ACC112 (cell line): ENCODE results near the gene GSG1L.
"Not testable (repeated sequence)": the region's sequence is repeated elsewhere in the genome, so short reads cannot be mapped to it uniquely, and the experiment has no call there.

Experiments
- H2AFZ ChIP-seq: fragments of 200-600 bp; sonication (generic); one replicate; pipeline ENCODE4 v1.6.0; 2017; ENCODE audit warnings: antibody characterized with exemption, low read length; ENCODE audit not compliant: unreplicated experiment
- H3K27ac ChIP-seq: fragments of 200-600 bp; sonication (generic); 2 replicates; pipeline ENCODE4 v1.5.1; 2014; ENCODE audit warnings: low read depth, mild to moderate bottlenecking, antibody characterized with exemption, low read length, moderate library complexity
- H3K27me3 ChIP-seq: fragments of 200-600 bp; sonication (generic); 2 replicates; pipeline ENCODE4 v1.6.1; 2014; ENCODE audit warnings: mild to moderate bottlenecking, antibody characterized with exemption, low read length, moderate library complexity, mixed read lengths; ENCODE audit not compliant: insufficient read depth
- H3K36me3 ChIP-seq: fragments of 200-600 bp; sonication (generic); 2 replicates; pipeline ENCODE4 v1.6.1; 2016; ENCODE audit warnings: mild to moderate bottlenecking, antibody characterized with exemption, low read length, moderate library complexity, mixed read lengths; ENCODE audit not compliant: insufficient read depth
- H3K4me1 ChIP-seq: fragments of 200-600 bp; sonication (generic); one replicate; pipeline ENCODE4 v1.6.1; 2016; ENCODE audit warnings: low read length, mixed read lengths; ENCODE audit not compliant: insufficient read depth, unreplicated experiment, control insufficient read depth
- H3K4me3 ChIP-seq: fragments of 200-600 bp; sonication (generic); 2 replicates; pipeline ENCODE4 v1.5.1; 2014; ENCODE audit warnings: mild to moderate bottlenecking, low read depth, low read length
- H3K79me2 ChIP-seq: fragments of 200-600 bp; sonication (generic); one replicate; pipeline ENCODE4 v1.6.0; 2016; ENCODE audit warnings: low read length; ENCODE audit not compliant: control insufficient read depth, unreplicated experiment, insufficient read depth

The GSG1L gene

DNA sequence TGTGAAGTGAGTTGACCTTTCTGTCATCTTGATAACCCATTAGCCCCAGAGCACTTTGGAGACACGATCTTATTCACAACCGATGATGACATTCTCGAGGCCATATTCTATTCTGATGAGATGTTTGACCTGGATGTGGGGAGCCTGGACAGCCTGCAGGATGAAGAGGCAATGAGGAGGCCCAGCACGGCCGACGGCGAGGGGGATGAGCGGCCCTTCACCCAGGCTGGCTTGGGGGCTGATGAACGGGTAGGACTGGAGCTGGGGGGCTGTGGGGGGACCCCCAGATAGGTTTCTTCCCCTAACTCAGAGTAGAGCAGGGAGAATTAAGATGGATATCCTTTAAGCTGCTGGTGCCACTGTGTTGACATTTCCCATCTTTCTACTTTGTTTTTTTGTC, 311.8 kb downstream of the GSG1L start:
- H3K36me3 ChIP-seq = no peaks in the 10 kb centered on the region
- no peak overlapping the region for H2AFZ ChIP-seq
- H3K27ac ChIP-seq = no peak overlapping the region
- H3K27me3 ChIP-seq = no peaks in the 10 kb centered on the region
- no peak overlapping the region for H3K4me3 ChIP-seq
- no peaks in the 10 kb centered on the region for H3K4me1 ChIP-seq
- no peaks in the 10 kb centered on the region for H3K79me2 ChIP-seq

DNA sequence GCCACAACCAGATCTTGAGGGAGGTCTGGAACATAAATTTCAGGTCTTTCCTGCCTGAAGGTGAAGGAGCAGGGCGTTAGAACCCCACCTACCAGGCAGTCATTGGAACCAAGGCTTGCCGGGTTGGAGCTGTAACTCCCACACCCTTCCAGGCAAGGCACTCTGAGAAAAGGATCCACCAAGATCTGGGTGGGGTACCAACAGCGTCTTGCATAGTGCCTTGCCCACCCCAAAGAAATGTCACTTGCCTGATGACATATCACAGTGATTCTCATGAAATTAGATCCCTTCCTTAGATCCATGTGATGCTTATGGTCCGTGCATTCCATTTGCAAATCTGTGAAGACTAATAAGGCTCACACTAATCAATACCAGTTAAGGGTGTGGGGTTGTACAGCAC, 312.3 kb downstream of the GSG1L start:
- Histone ChIP-seq H3K4me1 (no peaks in the 10 kb centered on the region), H3K27ac (no peak overlapping the region), H2AFZ (no peak overlapping the region), H3K4me3 (no peak overlapping the region), H3K79me2 (no peaks in the 10 kb centered on the region), H3K36me3 (no peaks in the 10 kb centered on the region), H3K27me3 (no peaks in the 10 kb centered on the region)

DNA sequence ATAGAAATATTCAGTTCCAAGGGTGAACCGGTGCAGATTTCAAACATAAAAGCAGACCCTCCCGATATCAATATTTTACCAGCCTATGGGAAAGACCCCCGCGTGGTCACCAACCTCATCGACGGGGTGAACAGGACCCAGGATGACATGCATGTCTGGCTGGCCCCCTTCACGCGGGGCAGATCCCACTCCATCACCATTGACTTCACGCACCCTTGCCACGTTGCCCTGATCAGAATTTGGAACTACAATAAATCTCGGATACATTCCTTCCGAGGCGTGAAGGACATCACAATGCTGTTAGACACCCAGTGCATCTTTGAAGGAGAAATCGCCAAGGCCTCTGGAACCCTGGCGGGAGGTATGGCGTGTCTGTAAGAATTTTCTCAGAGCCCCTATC, 313.6 kb downstream of the GSG1L start:
- H3K4me1 ChIP-seq = no peaks in the 10 kb centered on the region
- no peaks in the 10 kb centered on the region for H3K27me3 ChIP-seq

DNA sequence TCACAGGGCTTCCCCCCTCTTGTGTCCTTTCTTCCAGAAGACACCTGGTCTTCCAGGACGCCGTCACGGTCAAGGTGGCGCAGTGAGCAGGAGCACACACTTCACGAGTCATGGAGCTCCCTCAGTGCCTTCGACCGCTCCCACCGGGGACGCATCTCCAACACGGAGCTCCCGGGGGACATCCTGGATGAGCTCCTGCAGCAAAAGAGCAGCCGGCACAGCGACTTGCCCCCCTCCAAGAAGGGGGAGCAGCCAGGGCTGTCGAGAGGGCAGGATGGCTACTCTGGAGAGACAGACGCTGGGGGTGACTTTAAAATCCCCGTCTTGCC, 314.0 kb downstream of the GSG1L start:
- no peak overlapping the region for H3K4me3 ChIP-seq
- no peaks in the 10 kb centered on the region for H3K27me3 ChIP-seq
- H3K4me1 ChIP-seq = no peaks in the 10 kb centered on the region
- no peak overlapping the region for H3K27ac ChIP-seq
- H2AFZ ChIP-seq = no peak overlapping the region
- H3K79me2 ChIP-seq = no peaks in the 10 kb centered on the region
- H3K36me3 ChIP-seq = no peaks in the 10 kb centered on the region

More for the DNA sequence above, 313.6 kb downstream of the GSG1L start:
- Histone ChIP-seq H3K36me3 (no peaks in the 10 kb centered on the region), H2AFZ (no peak overlapping the region), H3K27ac (no peak overlapping the region), H3K79me2 (no peaks in the 10 kb centered on the region), H3K4me3 (no peak overlapping the region)

DNA sequence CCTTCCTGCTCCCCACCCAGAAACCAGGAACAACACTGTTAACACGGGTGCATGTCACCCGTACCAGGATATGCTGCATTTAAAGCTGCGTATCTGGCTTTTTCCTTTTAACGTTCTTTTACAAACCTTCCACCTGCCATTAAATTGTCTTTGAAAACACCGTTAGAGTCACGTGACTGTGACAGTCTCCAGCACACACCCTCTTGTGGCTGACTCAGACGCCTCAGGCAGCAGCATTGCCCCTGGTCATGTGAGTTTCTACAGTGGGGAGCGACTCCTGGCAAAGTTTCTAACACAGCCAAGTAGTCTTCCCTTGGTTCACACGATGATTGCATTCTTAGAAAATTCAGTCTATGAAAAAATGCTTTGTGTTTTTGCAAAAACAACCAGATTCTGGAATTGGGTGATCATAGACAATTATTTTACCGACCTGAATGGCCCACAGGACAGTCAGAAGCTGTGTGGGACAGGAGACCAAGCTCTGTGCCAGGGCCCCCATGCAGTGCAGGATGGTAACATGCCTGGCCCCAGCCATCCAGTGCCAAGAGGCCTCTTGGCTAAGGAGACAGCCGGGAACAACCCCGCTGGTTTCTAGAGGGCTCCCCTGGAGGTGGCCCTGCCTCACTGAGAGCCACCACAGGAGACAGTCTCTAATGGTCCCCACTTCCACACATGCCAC, 314.5 kb downstream of the GSG1L start:
- no peak overlapping the region for H3K4me3 ChIP-seq
- H3K27me3 ChIP-seq = no peaks in the 10 kb centered on the region
- H3K36me3 ChIP-seq = no peaks in the 10 kb centered on the region
- no peaks in the 10 kb centered on the region for H3K4me1 ChIP-seq
- no peaks in the 10 kb centered on the region for H3K79me2 ChIP-seq
- no peak overlapping the region for H2AFZ ChIP-seq
- no peak overlapping the region for H3K27ac ChIP-seq

DNA sequence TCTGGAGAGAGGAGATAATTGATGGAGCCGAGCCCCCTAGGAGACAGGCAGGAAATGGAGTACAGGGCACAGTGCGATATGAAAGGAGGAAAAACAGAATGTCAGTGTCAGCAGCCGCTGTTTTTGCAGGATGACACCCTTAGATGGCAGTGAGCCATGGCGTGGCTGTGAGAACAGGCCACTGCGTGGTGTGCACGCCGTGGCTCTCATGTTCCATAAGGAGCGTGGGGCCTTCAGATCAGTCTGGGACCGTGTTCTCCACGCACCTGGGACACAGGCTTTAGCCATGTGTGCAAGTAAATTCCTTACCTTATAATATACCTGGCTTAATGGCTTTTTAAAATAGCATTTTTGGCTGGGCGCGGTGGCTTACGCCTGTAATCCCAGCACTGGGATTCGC, 315.6 kb downstream of the GSG1L start:
- no peak overlapping the region for H3K4me3 ChIP-seq
- no peak overlapping the region for H2AFZ ChIP-seq
- H3K27me3 ChIP-seq = no peaks in the 10 kb centered on the region
- H3K4me1 ChIP-seq = no peaks in the 10 kb centered on the region
- no peak overlapping the region for H3K27ac ChIP-seq
- no peaks in the 10 kb centered on the region for H3K79me2 ChIP-seq
- no peaks in the 10 kb centered on the region for H3K36me3 ChIP-seq

DNA sequence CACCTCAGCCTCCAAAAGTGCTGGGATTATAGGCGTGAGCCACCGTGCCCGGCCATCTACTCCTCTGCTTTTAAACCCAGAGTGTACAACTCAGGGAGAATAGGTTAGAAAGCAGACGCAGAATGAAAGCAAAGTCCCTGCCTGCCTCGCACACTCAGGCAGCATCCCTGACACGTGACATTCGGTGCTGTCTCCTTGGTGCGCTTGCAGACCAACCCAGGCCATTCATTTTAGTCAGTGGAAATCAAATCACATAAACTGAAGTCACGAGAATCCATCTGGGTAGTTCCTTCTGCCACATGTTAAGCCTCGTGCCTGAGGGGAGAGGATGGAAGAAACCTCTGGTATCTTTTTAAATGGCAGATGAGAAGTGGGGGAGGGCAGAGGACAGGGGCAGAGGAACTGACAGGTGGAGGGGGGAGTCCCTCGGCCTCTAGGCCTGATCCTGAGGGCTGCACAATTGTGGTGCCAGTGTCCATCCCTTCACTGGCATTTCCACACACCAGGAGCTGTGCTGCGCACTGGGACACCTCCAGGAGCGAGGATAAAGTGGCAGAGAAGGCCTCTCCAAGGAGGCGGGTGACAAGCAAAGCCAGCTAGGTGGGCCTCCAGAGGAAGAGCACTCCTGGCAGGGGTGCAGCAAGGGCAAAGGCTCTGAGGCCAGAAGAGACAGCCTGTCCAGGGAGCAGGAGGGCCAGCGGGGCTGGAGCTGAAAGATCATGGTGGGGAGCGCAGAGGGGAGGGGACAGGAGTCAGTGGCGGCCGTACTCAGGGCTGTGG, 317.2 kb downstream of the GSG1L start:
- H2AFZ ChIP-seq = no peak overlapping the region
- no peak overlapping the region for H3K4me3 ChIP-seq
- no peaks in the 10 kb centered on the region for H3K27me3 ChIP-seq
- no peaks in the 10 kb centered on the region for H3K79me2 ChIP-seq
- H3K27ac ChIP-seq = no peak overlapping the region
- H3K36me3 ChIP-seq = no peaks in the 10 kb centered on the region
- no peaks in the 10 kb centered on the region for H3K4me1 ChIP-seq

DNA sequence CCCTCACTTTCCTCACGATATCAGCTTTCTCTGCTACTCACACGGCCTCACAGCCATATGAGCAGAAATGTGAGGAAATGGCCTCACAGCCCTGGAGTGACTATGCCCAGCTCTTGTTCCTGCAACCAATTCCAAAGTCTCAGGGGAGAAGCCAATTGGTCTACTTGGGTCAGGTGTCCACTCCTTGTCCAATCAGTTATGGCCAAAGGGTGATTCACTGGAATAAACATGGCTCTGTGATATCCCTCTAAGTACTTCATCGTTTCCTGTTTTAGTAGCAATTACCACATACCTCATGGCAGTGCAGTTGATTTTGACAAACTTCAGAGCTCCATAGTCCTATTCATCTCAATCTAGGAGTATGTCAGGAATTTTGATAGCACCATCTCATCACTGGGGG, 318.2 kb downstream of the GSG1L start:
- Histone ChIP-seq H3K4me3 (no peak overlapping the region), H2AFZ (no peak overlapping the region), H3K36me3 (no peaks in the 10 kb centered on the region), H3K27me3 (no peaks in the 10 kb centered on the region), H3K79me2 (no peaks in the 10 kb centered on the region), H3K27ac (no peak overlapping the region), H3K4me1 (no peaks in the 10 kb centered on the region)

DNA sequence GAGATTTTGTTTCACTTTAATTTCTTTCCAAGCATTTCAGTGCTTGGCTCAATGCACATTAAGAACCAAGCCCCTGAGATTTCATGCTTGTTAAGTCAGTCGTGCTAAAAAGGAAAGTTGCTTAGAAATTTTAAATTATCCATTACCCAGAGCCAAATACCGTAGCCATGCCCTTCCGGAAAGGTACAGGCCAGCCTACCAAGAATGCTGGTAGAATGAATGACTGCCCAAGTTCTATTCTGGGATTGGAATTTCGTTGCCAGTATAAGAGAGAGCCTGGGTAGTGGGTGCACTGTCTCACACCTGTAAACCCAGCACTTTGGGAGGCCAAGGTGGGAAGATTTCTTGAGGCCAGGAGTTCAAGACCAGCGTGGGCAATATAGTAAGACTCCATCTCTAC, 319.6 kb downstream of the GSG1L start:
- Histone ChIP-seq H3K27me3 (no peaks in the 10 kb centered on the region), H2AFZ (no peak overlapping the region), H3K27ac (no peak overlapping the region), H3K79me2 (no peaks in the 10 kb centered on the region), H3K36me3 (no peaks in the 10 kb centered on the region; the same call in 1 of the 2 replicates), H3K4me1 (no peaks in the 10 kb centered on the region), H3K4me3 (no peak overlapping the region)

DNA sequence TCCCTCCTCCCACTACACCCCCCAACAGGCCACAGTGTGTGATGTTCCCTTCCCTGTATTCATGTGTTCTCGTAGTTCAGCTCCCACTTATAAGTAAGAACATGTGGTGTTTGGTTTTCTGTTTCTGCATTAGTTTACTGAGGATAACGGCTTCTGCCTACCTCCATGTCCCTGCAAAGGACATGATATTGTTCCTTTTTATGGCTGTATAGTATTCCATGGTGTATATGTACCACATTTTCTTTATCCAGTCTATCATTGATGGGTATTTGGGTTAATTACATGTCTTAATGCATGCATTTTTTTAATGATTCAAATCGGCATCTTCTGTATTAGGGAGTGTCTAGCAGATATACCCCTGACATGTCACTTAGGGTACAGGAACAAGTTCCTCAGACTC, 320.5 kb downstream of the GSG1L start:
- H3K27me3 ChIP-seq, H3K4me1 ChIP-seq, H3K36me3 ChIP-seq, H2AFZ ChIP-seq, H3K27ac ChIP-seq, H3K79me2 ChIP-seq, H3K4me3 ChIP-seq: not testable (repeated sequence)

DNA sequence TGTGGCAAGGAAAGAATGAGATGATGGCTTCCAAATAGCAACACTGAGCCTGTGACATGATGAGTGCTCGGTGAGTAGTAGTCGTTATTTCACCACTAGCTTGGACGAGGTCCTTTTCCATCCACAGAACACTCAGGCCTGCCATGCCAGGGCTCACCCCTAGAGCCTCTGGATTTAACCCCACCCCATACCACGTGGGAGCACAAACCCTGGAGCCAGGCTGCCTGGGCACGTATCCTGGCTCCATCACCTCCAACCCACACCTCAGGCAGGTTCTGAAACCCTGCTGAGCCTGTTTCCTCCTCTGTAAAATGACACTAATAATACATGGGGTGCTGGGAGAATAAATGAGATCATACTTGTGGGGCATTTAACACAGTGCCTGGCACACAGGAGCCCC, 321.2 kb downstream of the GSG1L start:
- no peaks in the 10 kb centered on the region; the same call in 1 of the 2 replicates for H3K36me3 ChIP-seq
- no peaks in the 10 kb centered on the region for H3K79me2 ChIP-seq
- H3K4me1 ChIP-seq = no peaks in the 10 kb centered on the region
- H3K27ac ChIP-seq = no peak overlapping the region
- H3K4me3 ChIP-seq = no peak overlapping the region
- no peak overlapping the region for H2AFZ ChIP-seq
- no peaks in the 10 kb centered on the region for H3K27me3 ChIP-seq
